Endothelial cell (in vitro differentiated cells): Measurements from ENCODE around the gene GOSR2. TPM values are rescaled to one million over a fixed set of nuclear protein-coding genes. Genes with fewer than 3 reads are reported as not detected.

ENCODE experiments used
- DNase-seq: peaks from one replicate; pipeline ENCODE4 v3.0.0; 2021; ENCODE audit warnings: low spot score
- H3K27ac Mint-ChIP-seq: one replicate; pipeline ENCODE4 v1.8.0; 2021; ENCODE audit warnings: mixed read lengths, inconsistent platforms; ENCODE audit not compliant: unreplicated experiment
- H3K27me3 Mint-ChIP-seq: one replicate; pipeline ENCODE4 v1.8.0; 2021; ENCODE audit warnings: mild to moderate bottlenecking, moderate library complexity, mixed read lengths, inconsistent platforms; ENCODE audit not compliant: unreplicated experiment
- H3K36me3 Mint-ChIP-seq: one replicate; pipeline ENCODE4 v1.8.0; 2021; ENCODE audit warnings: mild to moderate bottlenecking, low read depth, mixed read lengths, inconsistent platforms; ENCODE audit not compliant: unreplicated experiment
- H3K4me1 Mint-ChIP-seq: one replicate; pipeline ENCODE4 v1.8.0; 2021; ENCODE audit warnings: mild to moderate bottlenecking, mixed read lengths, inconsistent platforms; ENCODE audit not compliant: unreplicated experiment
- H3K4me3 Mint-ChIP-seq: one replicate; pipeline ENCODE4 v1.8.0; 2021; ENCODE audit warnings: mild to moderate bottlenecking, mixed read lengths, inconsistent platforms; ENCODE audit not compliant: unreplicated experiment
- H3K9me3 Mint-ChIP-seq: one replicate; pipeline ENCODE4 v1.8.0; 2021; ENCODE audit warnings: mixed read lengths, inconsistent platforms; ENCODE audit not compliant: unreplicated experiment
- CTCF ChIP-seq: fragments of 200-600 bp; sonication (generic); IDR thresholded peaks from one replicate; pipeline ENCODE4 v1.5.0; 2021; ENCODE audit warnings: antibody characterized with exemption; ENCODE audit not compliant: unreplicated experiment
- total RNA-seq: library from RNA; stranded (reverse); fragmentation: NEBNext Ultra II Directional; extraction: Animal tissue kit (Norgen Biotek cat#: 25700); gene quantifications from one replicate; pipeline ENCODE4 v1.2.1, GENCODE V29; 2021; ENCODE audit not compliant: unreplicated experiment

GOSR2 gene
- total RNA-seq, 1 donor from 2014 or later, result 51.2 TPM

- Mint-ChIP-seq H3K9me3 (no peaks in the 10 kb centered on the region), H3K4me1 (peaks cover 3% of the 10 kb centered on the region), H3K4me3 (no peak overlapping the region), H3K36me3 (no peaks in the 10 kb centered on the region), H3K27me3 (peaks cover 5% of the 10 kb centered on the region), H3K27ac (no peak overlapping the region)
- no peak for DNase-seq
- TF ChIP-seq CTCF, result no peak
Observed at GRCh38 chr17:46886310-46886663, 36.7 kb upstream of the GOSR2 start.

- no peaks in the 10 kb centered on the region for H3K36me3 Mint-ChIP-seq
Observed at GRCh38 chr17:46887717-46888116, 35.2 kb upstream of the GOSR2 start.

GRCh38 chr17:46888727-46889126 is 34.2 kb upstream of the GOSR2 start:
- Mint-ChIP-seq H3K4me1 (peaks cover 6% of the 10 kb centered on the region), H3K36me3 (no peaks in the 10 kb centered on the region), H3K27me3 (peaks cover 11% of the 10 kb centered on the region), H3K27ac (no peak overlapping the region), H3K4me3 (no peak overlapping the region), H3K9me3 (no peaks in the 10 kb centered on the region)
- no peak for DNase-seq
- TF ChIP-seq CTCF, result no peak

More at GRCh38 chr17:46887717-46888116, 35.2 kb upstream of the GOSR2 start:
- Mint-ChIP-seq H3K27ac (no peak overlapping the region), H3K27me3 (peaks cover 8% of the 10 kb centered on the region), H3K4me3 (no peak overlapping the region), H3K4me1 (peaks cover 6% of the 10 kb centered on the region), H3K9me3 (no peaks in the 10 kb centered on the region)
- no peak for DNase-seq
- no peak for TF ChIP-seq CTCF

- H3K4me1 Mint-ChIP-seq, result peaks cover 6% of the 10 kb centered on the region
- no peaks in the 10 kb centered on the region for H3K36me3 Mint-ChIP-seq
- H3K27ac Mint-ChIP-seq, result no peak overlapping the region
- no peak overlapping the region for H3K4me3 Mint-ChIP-seq
- H3K27me3 Mint-ChIP-seq, result peaks cover 9% of the 10 kb centered on the region
- TF ChIP-seq CTCF, result no peak
- no peak for DNase-seq
- H3K9me3 Mint-ChIP-seq, result no peaks in the 10 kb centered on the region
Observed at GRCh38 chr17:46889519-46889918, 33.4 kb upstream of the GOSR2 start.

- no peak for DNase-seq
- no peaks in the 10 kb centered on the region for H3K36me3 Mint-ChIP-seq
- peaks cover 6% of the 10 kb centered on the region for H3K4me1 Mint-ChIP-seq
- no peak overlapping the region for H3K4me3 Mint-ChIP-seq
- no peak for TF ChIP-seq CTCF
- no peaks in the 10 kb centered on the region for H3K9me3 Mint-ChIP-seq
- H3K27ac Mint-ChIP-seq, result no peak overlapping the region
- H3K27me3 Mint-ChIP-seq, result peaks cover 9% of the 10 kb centered on the region
Observed at GRCh38 chr17:46889992-46890564, 32.9 kb upstream of the GOSR2 start.
